GDM1 (cell line): Measurements from ENCODE around the gene CMC2.

ENCODE experiments used
- DNase-seq: peaks from one replicate; lab custom pipeline; 2025; lab: John Stamatoyannopoulos, UW

The CMC2 gene

DNA sequence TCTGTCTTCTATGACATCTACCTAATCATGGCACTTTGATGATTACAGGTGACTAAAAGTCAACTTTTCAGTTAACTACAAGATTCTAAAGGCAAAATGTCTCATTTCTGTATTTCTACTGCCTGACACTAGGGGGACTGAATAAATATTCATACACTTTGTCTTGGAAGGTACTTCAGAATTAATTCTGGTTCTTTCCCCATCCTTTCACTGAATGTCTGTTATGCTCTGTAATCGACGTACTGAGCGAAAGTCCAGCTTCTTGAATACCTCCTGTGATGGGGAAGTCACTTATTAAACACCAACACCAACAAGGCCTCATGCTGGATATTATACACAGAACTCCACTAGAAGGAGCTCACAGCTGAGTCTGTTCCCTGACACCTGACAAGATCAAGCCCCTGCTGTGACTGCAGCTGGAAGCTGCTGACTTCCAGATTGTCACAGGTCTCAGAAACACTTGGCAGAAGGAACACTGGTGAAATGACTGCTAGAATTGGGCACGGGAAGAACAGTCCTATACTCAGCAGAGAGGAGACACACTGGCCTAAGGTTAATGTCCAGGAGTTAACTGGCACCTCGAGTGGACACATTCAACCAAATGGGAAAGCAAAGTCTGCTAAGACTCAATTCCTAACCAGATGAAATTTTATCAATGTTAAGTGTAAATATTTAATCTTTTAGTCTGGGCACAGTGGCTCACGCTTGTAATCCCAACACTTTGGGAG is 31.9 kb downstream of the CMC2 start:
- no peak for DNase-seq

DNA sequence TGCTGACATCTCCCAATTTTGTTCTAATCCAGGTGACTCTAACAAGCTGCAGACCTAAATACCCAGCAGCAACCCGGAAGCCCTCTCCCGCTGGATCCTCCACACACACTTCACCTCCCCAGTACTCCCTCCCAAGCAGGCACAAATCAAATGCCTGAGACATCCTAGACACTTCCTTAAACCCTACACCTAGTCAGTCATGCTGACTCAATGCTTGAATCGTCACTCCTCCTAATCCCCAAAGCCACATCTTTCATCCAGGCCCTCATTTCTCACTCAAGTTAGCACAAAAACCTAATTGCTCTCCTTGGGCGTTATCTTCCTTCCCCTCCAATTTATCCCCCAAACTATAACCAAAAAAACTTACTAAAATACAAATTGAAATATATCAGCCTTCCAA is 32.7 kb downstream of the CMC2 start:
- no peak for DNase-seq

DNA sequence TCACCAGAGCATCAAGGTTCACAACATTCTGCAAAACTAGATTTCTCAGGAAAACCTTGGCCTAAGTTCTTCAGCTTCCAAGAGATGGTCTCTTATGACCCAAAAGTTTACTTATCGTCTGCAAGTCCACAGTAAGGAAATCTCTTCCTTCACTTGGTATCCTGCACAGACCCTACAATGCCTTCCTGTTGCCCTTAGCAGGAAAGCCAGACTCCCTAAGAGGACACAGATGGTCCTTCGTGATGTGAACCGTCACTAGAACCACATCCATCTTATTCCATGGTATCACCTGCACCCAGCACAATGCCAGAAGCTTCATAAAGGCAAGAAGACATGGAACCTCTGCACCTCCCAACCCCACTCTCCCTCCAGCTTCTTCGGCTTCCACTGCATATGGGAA is 34.1 kb downstream of the CMC2 start:
- no peak for DNase-seq

DNA sequence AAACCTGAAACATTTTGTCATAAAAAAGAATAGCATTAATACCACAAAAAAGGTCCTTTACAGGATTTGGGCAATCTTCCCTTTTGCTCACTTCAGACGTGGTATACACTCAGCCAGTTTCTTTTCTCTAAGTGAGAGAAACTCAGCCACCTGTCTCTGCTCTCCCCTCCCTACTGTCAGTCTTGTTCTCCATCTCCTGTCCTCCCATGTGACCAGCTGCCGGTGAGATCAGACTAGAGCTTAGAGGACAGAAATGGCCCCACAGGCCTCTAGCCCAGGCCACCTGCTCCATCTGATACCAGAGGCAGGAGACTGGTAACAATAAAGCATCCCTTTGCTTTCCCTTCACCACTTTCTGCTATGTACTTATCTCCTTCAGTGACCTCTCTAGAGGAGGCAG is 34.9 kb downstream of the CMC2 start:
- DNase-seq: no peak

DNA sequence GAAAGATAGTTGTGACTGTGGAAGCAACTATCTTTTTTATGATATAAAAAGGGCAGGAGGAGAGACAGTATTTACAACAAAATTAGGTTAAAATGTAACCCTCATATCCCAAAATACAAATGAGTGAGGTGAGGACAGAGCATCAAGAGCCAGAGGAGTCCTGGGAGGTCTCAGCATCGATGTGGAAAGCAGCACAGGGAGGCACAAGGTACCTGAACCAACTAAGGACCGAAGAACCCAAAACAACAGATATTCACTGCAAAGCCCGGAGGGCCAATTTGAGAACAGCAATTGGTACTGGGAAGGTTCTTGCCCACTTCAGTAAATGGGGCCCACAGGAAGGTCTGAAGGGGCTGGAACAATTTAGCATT is 37.6 kb downstream of the CMC2 start:
- DNase-seq: no peak

DNA sequence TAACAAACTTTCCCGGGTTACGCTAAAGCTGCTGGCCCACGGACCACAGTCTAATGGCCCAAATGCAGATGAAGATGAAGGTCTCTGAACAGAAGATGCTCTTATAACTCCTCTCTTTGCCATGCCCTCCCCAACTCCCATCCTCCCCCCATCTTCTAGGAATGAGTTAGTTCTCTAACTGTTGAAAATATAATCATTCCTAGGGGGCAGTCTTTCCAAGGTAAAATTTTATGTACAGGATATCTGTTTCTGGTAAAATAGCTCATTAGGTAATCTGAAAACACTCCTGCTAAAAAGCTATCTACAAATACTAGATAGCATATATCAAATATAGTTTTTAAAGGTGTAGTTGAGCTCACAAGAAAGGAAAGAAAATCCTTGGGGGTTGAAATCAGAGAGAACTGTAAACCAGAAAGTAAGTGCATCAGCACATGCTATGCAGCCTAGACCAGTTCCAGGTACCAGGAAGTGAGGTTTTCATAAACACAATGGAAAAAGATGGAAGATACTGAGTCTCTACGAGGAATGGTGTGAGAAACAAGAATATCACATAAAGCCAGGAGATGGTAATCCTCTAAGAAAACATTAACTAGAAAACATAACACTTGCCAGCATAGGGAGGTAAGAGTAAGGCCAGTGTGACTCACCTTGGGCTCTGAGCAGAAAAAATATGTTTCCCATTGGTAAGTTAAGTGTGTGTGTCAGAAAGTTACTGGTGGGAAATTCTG is 38.1 kb downstream of the CMC2 start:
- DNase-seq: no peak

DNA sequence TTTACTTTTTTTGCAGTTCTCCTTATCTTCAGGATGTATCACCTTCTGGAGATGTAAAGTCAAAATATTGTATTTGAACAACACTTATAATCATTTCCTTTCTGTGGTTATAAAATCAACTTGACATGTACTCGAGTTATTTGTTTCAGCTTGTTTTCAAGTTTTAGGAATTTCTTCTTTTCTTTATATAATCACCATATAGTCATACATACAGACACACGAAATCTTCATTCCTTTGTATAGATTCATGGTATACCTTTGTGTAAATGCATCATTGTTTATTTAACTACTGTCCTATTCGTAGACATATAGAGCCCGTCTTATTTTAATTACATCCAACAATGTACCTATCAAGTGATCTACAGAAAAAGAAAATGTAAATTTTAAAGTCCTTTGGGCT is 40.1 kb downstream of the CMC2 start:
- no peak for DNase-seq

DNA sequence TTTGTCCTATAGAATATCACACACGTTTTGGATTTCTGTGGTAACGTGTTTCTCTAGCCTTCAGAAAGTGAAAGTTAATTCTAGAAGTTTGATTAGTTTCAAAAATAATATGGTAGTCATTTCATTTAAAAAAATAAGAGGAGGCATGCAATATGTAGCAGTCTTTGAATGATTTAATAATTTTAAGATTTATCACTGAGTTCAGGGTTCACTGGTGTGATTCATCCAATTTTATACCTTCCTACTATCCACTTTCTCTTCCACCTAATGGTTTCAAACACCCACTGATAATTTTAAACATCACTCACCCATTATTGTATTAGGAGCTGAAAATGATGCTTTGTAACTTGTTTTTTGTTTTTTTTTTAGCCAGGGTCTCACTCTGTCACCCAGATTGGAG is 42.3 kb downstream of the CMC2 start:
- DNase-seq: no peak

DNA sequence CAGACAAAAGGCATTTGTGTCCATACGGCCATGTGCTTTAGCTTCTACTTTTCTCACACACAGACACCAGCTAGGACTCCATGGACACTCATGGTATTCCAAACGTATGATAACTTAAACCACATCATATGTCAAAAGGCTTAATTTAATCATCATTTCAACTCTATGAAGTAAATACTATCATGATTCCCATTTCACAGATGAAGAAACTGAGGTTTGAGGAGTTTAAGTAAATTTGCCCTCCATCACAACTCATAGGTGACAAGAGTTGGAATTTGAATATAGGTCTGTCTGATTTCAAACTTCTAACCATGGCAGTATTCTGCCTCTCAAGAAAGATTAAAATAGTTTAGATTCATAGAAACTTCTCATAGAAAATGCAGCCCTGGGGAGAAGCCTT is 43.8 kb downstream of the CMC2 start:
- DNase-seq: no peak

DNA sequence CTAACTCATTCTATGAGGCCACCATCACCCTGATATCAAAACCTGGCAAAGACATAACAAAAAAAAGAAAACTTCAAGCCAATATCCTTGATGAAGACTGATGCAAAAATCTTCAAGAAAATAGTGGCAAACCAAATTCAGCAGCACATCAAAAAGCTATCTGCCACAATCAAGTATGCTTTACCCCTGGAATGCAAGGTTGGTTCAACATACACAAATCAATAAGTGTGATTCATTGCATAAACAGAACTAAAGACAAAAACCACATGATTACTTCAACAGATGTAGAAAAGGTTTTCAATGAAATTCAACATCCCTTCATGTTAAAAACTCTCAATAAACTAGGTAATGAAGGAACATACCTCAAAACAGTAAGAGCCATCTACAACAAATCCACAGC is 48.4 kb downstream of the CMC2 start:
- DNase-seq: no peak

DNA sequence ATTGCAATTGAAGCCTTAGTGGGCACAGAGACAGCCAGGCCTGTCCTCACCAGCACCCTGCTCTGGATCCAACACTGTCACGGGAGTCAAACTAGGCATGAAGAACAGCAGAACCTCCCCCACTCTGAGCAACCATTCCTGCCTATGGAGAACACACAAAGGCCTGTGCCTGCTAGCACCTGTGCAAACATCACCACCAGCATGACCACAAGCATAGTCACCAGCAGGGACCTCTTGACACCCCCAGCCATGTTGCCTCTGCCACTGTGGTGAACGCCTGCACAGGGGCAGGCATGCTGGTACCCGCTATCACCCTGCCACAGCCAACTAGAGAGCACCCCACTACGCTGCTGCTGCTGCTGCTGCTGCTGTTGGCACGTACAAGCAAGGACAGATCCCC is 51.7 kb downstream of the CMC2 start:
- DNase-seq: no peak

DNA sequence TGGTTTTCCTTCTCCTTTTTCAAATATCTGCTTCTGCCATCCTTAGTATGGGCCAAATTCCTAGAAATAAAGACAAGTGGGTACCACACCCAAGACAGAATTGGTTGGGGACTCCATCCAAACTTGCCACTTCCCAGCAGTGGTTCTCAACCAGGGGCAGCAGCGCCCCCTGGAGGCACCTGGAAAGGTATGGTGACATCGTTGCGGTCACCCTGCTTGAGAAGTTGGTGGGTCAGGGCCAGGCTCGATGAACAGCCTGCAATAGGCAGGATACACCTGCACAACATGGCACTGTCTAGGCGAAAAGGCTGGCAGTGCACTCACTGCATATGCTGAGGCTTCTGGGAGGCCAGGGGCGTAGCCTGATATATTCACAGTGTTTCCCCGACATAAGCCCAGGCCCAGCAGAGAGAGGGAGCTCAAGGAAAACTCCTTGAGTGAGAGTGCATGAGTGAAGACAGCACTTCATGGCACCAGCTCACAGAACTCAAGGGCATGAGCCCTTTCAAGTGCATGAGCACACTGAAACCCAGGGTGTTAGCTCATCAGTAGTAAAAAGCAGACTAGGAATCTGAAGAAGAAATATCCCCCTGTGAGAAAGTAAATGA is 57.7 kb downstream of the CMC2 start:
- no peak for DNase-seq

DNA sequence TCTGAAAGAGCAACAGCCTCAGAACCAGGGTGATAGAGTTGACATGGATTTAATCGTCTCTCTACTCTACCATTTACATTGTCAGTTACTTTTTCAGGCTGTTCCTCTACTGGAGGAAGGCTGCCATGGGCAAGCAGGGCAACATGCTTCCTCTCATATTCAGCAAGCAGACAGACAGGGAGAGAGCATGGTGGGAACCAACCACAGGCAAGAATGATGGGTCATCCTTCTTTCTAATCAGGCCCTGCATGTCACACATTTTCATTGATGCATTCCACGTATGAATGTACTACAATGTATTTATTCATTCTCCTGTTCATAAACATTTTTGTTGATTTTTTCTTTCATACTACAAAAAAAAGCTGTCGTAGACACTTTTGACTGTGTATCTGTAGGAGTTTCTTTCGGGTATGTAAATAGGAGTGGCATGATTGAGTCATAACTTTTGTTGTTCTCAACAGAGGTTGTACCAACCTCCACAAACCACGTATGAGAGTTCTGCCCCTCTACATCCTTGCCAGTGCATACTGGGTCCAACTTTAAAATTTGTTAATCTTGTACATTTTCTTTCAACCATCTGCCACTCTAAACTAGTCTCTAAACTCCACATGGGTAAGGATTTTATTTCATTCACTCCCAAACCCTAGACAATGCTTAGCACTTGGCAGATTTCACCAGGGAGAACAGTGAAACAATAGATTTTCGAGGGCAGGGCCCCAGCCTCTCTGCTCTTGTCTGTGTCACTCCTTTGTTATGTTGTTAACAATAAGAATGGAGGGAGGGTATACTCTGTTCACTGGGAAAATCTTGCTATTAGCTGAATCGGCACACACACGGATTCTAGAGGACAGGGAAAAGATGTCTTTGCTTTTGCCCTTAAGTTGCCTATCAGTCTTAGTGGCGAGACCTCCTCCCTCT is 58.7 kb downstream of the CMC2 start:
- no peak for DNase-seq

DNA sequence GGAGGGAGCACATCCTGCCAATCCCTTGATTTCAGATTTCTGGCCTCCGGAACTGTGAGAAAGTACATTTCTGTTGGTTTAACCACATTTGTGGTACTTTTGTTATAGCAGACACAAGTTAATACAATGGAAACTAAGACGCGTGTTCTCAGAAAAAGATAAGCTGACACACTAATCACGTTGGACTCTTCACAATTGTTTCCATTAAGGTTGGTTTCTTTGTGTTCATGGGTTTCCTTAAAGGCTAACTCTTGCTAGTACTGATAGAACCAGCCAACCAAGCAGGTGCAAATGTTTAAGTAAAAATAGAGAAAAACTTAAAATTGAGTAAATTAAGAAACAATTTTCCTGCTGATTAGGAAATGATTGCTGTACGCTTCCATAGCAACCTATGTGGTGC is 59.4 kb downstream of the CMC2 start:
- DNase-seq: no peak

DNA sequence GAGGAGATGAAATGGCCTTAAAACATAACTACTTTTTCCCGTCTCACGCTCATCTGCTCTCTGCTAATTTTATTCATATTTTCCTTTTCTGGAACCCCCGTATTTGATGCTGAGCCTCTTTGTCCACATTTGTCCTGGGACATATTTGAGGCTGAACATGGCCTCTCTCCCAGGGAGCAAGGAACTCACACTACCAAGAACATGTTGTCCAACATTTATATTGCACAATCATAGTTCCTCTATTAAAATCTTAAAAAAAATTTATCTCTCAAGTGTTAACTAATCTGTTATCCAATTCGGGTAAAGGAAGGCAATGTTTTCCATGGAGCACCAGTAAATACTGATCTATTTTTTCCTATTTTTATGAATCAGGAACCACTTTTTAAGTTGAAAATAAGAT is 60.2 kb downstream of the CMC2 start:
- DNase-seq: no peak

DNA sequence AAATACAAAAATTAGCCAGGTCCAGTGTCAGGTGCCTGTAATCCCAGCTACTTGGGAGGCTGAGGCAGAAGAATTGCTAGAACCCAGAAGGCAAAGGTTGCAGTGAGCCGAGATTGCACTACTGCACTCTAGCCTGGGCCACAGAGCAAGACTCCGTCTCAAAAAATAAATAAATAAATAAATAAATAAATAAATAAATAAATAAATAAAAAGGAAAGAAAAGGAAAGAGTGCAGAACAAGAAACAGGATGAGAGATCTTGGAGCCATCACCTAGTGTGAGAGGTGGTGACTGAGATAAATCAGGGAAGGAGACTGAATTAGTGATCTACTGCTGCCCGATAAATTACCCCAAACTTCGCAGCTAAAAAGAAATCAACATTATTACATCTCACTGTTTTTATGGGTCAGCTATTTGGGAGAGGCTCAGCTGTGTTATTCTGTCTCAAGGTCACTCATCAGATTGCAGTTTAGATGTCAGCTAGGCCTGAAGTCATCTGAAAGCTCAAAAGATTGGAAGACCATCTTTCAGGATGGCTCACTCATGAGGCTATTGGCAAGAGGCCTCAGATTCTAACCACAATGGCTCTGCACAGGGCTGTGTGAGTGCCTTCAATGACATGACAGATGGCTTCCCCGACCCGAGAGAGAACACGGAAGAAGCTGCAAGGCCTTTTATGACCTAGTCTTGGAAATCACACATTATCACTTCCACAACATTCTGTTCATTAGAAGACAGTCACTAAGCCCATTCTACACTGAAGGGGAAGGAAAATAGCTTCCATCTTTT is 66.4 kb downstream of the CMC2 start:
- no peak for DNase-seq

DNA sequence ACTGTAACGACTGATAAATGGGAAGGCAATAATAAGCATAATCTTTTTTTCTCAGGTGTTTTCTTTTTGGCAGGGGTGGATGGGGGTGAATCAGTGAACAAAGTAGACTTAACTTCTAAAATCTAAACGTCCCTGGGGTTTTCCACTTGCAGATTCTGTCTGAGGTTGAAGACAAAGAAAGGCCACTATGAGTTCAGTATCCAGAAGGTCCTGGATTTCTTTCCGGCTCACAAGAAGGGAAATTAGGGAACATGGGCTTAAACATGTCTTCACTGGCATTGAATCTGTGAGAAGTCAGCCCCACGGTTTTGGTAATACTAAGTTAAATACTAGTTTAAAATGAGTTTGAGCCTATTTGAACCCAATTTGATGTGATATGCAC is 67.8 kb downstream of the CMC2 start:
- DNase-seq: no peak

DNA sequence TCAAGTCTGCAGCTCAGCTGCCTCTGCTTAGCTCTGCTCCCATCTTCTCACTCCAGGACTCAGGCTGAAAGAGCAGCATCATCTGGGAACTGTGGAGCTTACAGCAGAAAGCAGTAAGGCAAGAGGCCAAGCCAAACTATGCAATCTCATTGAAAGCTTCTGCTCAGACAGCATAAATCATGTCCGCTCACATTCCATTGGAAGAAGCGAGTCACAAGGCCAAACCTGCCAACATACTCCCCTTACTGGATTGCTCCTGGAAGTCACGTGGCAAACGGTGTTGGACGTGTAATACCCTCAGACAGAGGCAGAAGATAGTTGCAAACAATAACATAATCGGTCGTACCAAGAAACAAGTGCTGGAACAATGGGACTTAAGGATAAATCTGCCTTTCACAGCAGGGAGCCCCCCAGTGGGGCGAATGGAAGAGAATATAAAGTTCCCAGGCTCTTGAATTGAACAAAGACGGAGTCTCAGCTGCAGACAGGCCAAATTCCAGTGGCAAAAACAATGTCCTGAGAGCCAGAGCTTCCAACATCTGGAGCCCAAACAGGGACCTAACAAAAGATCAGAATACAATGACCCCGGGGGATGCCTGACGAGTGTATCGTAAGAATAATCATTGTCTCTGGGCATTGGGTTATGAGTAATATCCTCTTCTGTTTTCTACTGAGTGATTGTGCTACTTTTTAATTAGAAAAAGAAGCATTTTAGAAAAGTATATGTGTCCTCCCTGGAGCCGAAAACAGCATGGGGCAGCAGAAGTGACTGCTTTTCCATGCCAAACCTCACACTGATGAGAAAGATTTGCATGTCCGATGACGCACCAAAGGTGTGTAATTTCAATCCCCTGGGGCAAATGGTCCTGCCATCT is 68.4 kb downstream of the CMC2 start:
- no peak for DNase-seq

DNA sequence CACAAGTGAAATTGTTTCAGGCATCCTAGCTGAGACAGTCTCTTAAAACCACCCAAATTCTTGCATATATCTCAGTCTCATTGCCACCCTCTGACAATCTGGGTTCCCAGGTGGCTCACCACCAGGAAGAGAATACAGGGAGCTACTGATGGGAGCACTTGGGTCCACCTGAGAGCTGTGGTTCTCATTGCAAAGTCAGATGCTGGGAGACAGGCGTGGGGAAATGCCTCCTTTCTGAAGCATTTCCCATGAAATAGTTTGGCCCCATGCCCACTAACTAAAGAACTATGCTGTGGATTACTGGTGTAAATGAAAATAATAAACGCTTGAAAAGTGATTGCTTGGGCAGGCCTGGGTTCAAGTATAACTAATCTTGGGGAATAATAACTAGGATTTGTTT is 70.3 kb downstream of the CMC2 start:
- no peak for DNase-seq

DNA sequence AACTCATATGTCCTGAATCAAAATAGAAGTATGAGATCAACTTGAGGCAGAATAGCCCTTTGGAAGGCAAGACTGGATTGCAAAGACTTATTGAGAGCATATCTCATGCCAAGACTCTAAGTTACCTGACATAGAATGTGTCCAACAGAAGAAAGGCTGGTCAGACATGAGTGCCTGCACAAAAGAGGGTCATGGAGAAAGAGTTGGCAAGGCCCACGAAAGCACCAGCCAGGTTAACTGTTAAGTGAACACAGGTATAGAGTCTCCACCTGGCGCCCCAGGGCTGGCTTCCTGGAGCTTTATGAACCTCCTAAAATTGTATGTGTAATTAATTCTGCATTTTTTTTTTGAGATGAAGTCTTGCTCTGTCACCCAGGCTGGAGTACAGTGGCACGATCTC is 71.0 kb downstream of the CMC2 start:
- no peak for DNase-seq

DNA sequence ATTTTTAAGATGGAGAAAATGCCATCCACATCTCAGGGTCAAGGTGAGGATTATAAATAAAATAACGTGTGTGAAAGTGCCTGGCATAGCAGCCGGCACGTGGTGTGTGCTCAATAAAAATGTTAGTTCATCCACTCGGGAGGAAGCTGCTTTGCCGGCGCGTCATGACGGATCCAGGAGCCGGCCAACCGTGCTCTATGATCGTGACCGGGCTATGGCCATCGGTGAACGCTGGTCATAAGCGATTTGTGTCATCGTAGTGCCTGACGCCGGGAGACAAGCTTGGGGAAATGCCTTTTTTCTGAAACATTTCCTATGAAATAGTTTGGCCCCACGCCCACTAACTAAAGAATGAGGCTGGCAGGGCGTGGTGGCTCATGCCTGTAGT is 74.0 kb downstream of the CMC2 start:
- no peak for DNase-seq
